SK-N-SH treated with all-trans-retinoic acid at 6 μM for 48 hours (cell line): ENCODE measurements around the gene MTREX.

Experiments used
- ATAC-seq: fragments of 200-7000 bp; cut with Tn5 transposase; 3 replicates; pipeline ENCODE4 v1.9.1; 2020; ENCODE audit warnings: mild to moderate bottlenecking, moderate library complexity
- ARNTL ChIP-seq: fragments of 450-650 bp; formaldehyde crosslinking; IDR thresholded peaks from 2 replicates; pipeline ENCODE4 v1.5.0; 2020; ENCODE audit warnings: low read depth, mild to moderate bottlenecking, moderate library complexity, borderline replicate concordance
- BACH2 ChIP-seq: fragments of 250-450 bp; sonication (Bioruptor Pico); IDR thresholded peaks from 2 replicates; pipeline ENCODE4 v1.9.0; 2021; ENCODE audit warnings: mild to moderate bottlenecking, borderline replicate concordance
- CREB5 ChIP-seq: fragments of 250-450 bp; sonication (Bioruptor Pico); IDR thresholded peaks from 2 replicates; pipeline ENCODE4 v1.5.1; 2020; ENCODE audit warnings: low read depth, mild to moderate bottlenecking, moderate library complexity
- CSDC2 ChIP-seq: fragments of 250-450 bp; sonication (Bioruptor Pico); IDR thresholded peaks from 2 replicates; pipeline ENCODE4 v1.5.0; 2020; ENCODE audit warnings: mild to moderate bottlenecking, moderate library complexity
- CSRNP3 ChIP-seq: fragments of 250-450 bp; sonication (Bioruptor Pico); IDR thresholded peaks from 2 replicates; pipeline ENCODE4 v1.5.1; 2021; ENCODE audit warnings: mild to moderate bottlenecking, moderate library complexity
- ESRRG ChIP-seq: fragments of 250-450 bp; sonication (Bioruptor Pico); IDR thresholded peaks from 2 replicates; pipeline ENCODE4 v1.6.1; 2021; ENCODE audit warnings: mild to moderate bottlenecking
- ISL1 ChIP-seq: fragments of 250-450 bp; sonication (Bioruptor Pico); IDR thresholded peaks from 2 replicates; pipeline ENCODE4 v2.1.2; 2022; ENCODE audit warnings: mild to moderate bottlenecking, moderate library complexity
- OSR1 ChIP-seq: fragments of 250-450 bp; sonication (Bioruptor Pico); IDR thresholded peaks from 2 replicates; pipeline ENCODE4 v1.8.0; 2022; ENCODE audit warnings: moderate library complexity, mild to moderate bottlenecking, inconsistent platforms
- PATZ1 ChIP-seq: fragments of 250-450 bp; sonication (Bioruptor Pico); IDR thresholded peaks from 2 replicates; pipeline ENCODE4 v1.8.0; 2020; ENCODE audit warnings: mild to moderate bottlenecking, moderate library complexity, borderline replicate concordance
- POU6F1 ChIP-seq: fragments of 250-450 bp; sonication (Bioruptor Pico); IDR thresholded peaks from 2 replicates; pipeline ENCODE4 v1.8.0; 2021; ENCODE audit warnings: low read depth, mild to moderate bottlenecking, moderate library complexity, borderline replicate concordance
- PPARA ChIP-seq: fragments of 250-450 bp; sonication (Bioruptor Pico); IDR thresholded peaks from 2 replicates; pipeline ENCODE4 v1.5.0; 2020; ENCODE audit warnings: mild to moderate bottlenecking, borderline replicate concordance
- RARB ChIP-seq: fragments of 250-450 bp; sonication (Bioruptor Pico); IDR thresholded peaks from 2 replicates; pipeline ENCODE4 v1.8.0; 2021; ENCODE audit warnings: mild to moderate bottlenecking, moderate library complexity
- SNAI2 ChIP-seq: fragments of 250-450 bp; sonication (Bioruptor Pico); IDR thresholded peaks from 2 replicates; pipeline ENCODE4 v1.5.0; 2020; ENCODE audit warnings: mild to moderate bottlenecking, moderate library complexity
- TCF4 ChIP-seq: fragments of 250-450 bp; sonication (Bioruptor Pico); IDR thresholded peaks from 2 replicates; pipeline ENCODE4 v1.8.0; 2021; ENCODE audit warnings: mild to moderate bottlenecking, moderate library complexity, borderline replicate concordance
- TOX ChIP-seq: fragments of 250-450 bp; sonication (Bioruptor Pico); IDR thresholded peaks from 2 replicates; pipeline ENCODE4 v1.8.0; 2021; ENCODE audit warnings: mild to moderate bottlenecking, moderate library complexity, borderline replicate concordance
- TSHZ2 ChIP-seq: fragments of 250-450 bp; sonication (Bioruptor Pico); IDR thresholded peaks from 2 replicates; pipeline ENCODE4 v1.5.0; 2020; ENCODE audit warnings: mild to moderate bottlenecking, moderate library complexity
- ZC3H10 ChIP-seq: fragments of 250-450 bp; sonication (Bioruptor Pico); IDR thresholded peaks from 2 replicates; pipeline ENCODE4 v1.5.1; 2021; ENCODE audit warnings: mild to moderate bottlenecking, moderate library complexity
- ZFP3 ChIP-seq: fragments of 250-450 bp; sonication (Bioruptor Pico); IDR thresholded peaks from 2 replicates; pipeline ENCODE4 v1.5.0; 2020; ENCODE audit warnings: mild to moderate bottlenecking, moderate library complexity
- ZFP30 ChIP-seq: fragments of 450-650 bp; formaldehyde crosslinking; IDR thresholded peaks from 2 replicates; pipeline ENCODE4 v1.5.0; 2022; ENCODE audit warnings: mild to moderate bottlenecking, moderate library complexity
- ZNF565 ChIP-seq: fragments of 450-650 bp; formaldehyde crosslinking; conservative IDR thresholded peaks from 2 replicates; pipeline ENCODE4 v1.5.0; 2020; ENCODE audit warnings: low read depth, mild to moderate bottlenecking, moderate library complexity
- ZNF70 ChIP-seq: fragments of 450-650 bp; formaldehyde crosslinking; IDR thresholded peaks from 2 replicates; pipeline ENCODE4 v1.5.0; 2020; ENCODE audit warnings: mild to moderate bottlenecking, moderate library complexity
- ZNF8 ChIP-seq: fragments of 450-650 bp; formaldehyde crosslinking; IDR thresholded peaks from 2 replicates; pipeline ENCODE4 v1.5.0; 2020; ENCODE audit warnings: mild to moderate bottlenecking, moderate library complexity

The MTREX gene

GRCh38 chr5:55338810-55339243, 31.0 kb downstream of the MTREX start:
- TF ChIP-seq SNAI2 (CRISPR knock-in tag) (no peak), POU6F1 (CRISPR knock-in tag) (no peak), CSDC2 (CRISPR knock-in tag) (no peak), BACH2 (no peak), TCF4 (CRISPR knock-in tag) (no peak), ZC3H10 (CRISPR knock-in tag) (no peak), CREB5 (CRISPR knock-in tag) (no peak), ZFP30 (CRISPR knock-in tag) (no peak), RARB (no peak), ZNF70 (no peak), ISL1 (no peak), ZFP3 (CRISPR knock-in tag) (no peak), TOX (no peak), CSRNP3 (CRISPR knock-in tag) (no peak), PPARA (CRISPR knock-in tag) (no peak), PATZ1 (no peak), ESRRG (CRISPR knock-in tag) (no peak), TSHZ2 (no peak), ARNTL (CRISPR knock-in tag) (no peak)
- no peak for ATAC-seq

- TF ChIP-seq TOX (no peak), ZNF70 (no peak), ZNF8 (CRISPR knock-in tag) (no peak), PPARA (CRISPR knock-in tag) (no peak), TCF4 (CRISPR knock-in tag) (no peak), ZC3H10 (CRISPR knock-in tag) (no peak), CSDC2 (CRISPR knock-in tag) (no peak), CREB5 (CRISPR knock-in tag) (no peak), OSR1 (CRISPR knock-in tag) (no peak), ZFP30 (CRISPR knock-in tag) (no peak), TSHZ2 (no peak), ZNF565 (CRISPR knock-in tag) (no peak), PATZ1 (no peak)
- no peak for ATAC-seq
These were observed 35.3 kb downstream of the MTREX start for GRCh38 chr5:55343107-55343506.
